ENCODE measurements around the gene CEMIP.
"Not testable (repeated sequence)": the region's sequence is repeated elsewhere in the genome, so short reads cannot be mapped to it uniquely, and the experiment has no call there.

Gene CEMIP

GRCh38 chr15:80761754-80762153 lies 17.4 kb upstream of the CEMIP start:
- DNase-seq (ENCODE audit: low read depth), result no peak

- DNase-seq (ENCODE audit: low read depth), result not testable (repeated sequence)
These were observed 15.9 kb upstream of the CEMIP start for GRCh38 chr15:80763235-80763634.

- DNase-seq (ENCODE audit: low read depth), result no peak
These were observed 14.6 kb upstream of the CEMIP start for GRCh38 chr15:80764535-80764934.

- DNase-seq (ENCODE audit: low read depth), result no peak
These were observed 12.9 kb upstream of the CEMIP start for GRCh38 chr15:80766275-80766674.

GRCh38 chr15:80768158-80768557 lies 11.0 kb upstream of the CEMIP start:
- no peak for DNase-seq (ENCODE audit: low read depth)

DNA sequence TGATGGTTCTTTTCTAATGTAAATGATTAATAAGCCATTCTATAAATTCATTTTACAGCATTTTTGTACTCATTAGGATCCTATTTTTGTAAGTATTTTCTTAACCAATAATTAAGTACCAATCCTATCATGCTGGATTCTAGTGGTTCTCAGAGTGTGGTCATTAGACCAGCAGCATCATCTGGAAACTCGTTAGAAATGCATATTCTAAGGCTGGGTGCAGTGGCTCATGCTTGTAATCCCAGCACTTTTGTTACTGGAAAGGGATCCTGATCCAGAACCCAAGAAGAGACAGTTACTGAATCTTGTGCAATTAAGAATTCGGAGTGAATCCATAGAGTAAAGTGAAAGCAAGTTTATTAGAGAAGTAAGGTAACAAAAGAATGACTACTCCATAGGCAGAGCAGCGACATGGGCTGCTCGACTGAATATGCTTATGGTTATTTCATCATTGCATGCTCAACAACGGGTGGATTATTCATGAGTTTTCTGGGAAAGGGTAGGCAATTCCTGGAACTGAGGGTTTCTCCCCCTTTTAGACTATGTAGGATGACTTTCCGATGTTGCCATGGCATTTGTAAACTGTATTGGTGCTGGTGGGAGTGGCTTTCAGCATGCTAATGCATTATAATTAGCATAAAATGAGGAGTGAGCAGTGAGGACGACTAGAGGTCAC lies 9.9 kb upstream of the CEMIP start:
- no peak for DNase-seq (ENCODE audit: low read depth)

- no peak for DNase-seq (ENCODE audit: low read depth)
These were observed 9.1 kb upstream of the CEMIP start for GRCh38 chr15:80769829-80770705.

- DNase-seq (ENCODE audit: low read depth), result no peak
These were observed 6.0 kb upstream of the CEMIP start for GRCh38 chr15:80773122-80773551.

- no peak for DNase-seq (ENCODE audit: low read depth)
These were observed 5.3 kb upstream of the CEMIP start for GRCh38 chr15:80773792-80774352.

GRCh38 chr15:80774486-80774885 lies 4.7 kb upstream of the CEMIP start:
- no peak for DNase-seq (ENCODE audit: low read depth)

- DNase-seq (ENCODE audit: low read depth), result no peak
These were observed 3.8 kb upstream of the CEMIP start for GRCh38 chr15:80775338-80775737.

DNA sequence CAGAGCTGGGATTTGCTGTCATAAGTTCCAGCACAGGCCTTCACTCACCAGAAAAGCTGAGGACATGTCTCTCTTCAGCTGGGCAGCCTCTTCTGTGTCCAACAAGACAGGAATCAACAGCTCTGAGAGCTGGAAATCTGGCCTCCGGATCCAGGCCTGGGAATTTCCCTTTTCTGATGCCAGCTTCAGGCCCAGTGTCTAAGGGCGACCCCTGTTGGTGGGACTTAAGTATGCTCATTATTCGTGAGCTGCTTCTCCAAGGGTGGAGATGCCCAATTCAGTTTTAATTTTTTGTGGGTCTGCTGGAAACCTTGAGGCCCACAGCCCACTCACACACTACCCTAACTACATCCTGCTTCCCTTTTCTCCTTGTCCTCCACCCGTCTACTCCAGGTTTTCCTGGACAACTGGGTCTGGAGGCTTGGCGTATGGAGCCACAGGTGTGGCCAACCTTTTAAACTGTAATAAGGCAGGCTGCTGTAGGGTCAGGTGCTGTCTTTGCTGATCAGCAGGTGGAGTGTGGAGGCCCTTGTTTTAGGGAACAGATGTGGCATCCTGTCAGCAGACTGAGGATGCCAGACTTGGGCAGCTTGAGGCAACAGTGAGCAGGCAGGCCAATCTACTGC lies 2.6 kb upstream of the CEMIP start:
- no peak for DNase-seq (ENCODE audit: low read depth)

DNA sequence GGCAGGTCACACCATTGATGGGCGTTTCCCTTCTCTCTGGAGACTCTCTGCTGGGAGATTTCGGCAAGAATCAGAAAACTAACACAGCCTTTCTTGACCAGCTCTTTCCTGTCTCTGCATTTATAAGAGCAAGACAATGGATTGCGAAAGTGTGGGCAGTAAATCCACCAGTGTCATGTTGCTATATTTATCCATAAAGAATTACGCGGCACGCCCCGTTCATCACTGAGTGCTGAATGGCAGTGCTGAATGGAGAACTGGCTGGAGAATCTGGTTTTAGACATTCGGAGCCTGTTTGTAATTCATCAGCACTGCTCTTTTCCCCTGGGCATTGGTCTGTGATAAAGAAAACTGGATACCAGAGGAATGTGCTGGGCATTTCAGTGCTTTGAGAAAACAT lies 2.0 kb upstream of the CEMIP start:
- DNase-seq (ENCODE audit: low read depth), result peak; percentile 91

GRCh38 chr15:80777826-80778620 lies 1.1 kb upstream of the CEMIP start:
- no peak for DNase-seq (ENCODE audit: low read depth)

GRCh38 chr15:80778621-80778963 lies 578 bp upstream of the CEMIP start:
- DNase-seq (ENCODE audit: low read depth), result no peak

- DNase-seq (ENCODE audit: low read depth), result no peak
These were observed 667 bp downstream of the CEMIP start for GRCh38 chr15:80779658-80780415.

DNA sequence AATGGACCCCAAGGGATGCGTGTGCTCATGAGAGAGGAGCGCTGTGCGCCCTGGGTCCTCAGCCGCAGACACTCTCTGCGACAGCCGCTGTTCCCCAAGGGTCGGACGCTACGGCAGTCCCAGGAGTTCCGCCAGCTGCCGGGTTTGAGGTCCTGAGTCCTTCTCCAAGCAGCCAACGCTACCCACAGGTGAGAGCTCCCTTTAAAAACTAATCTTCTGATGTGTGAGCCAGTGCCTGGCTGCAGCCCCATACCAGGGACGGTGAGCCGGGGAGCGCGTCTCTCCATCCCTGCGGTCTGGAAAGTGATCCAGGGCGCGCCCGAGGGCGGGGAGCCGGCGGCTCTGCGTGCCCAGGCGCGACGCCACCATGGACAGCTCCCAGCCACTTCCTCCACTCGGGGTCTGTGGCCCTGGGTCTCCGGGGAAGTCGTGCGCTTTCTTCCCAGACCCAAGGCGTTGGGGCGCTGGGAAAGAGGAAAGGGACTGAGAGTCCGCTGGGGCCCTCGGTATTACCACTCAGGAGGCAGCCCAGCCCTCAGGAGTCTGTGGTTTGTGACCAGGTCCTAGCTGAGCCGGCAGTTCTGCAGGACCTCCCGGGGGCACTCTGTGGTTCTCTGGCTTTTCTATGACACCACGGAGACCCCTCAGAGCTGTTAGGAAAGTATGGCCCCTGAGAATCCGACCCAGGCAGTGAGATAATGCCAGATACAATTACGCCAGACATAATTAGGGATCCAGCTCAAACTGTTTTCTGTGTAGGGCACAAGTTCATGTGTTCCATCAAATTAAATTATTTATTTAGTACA lies 1.4 kb downstream of the CEMIP start:
- no peak for DNase-seq (ENCODE audit: low read depth)

- no peak for DNase-seq (ENCODE audit: low read depth)
These were observed 4.1 kb downstream of the CEMIP start for GRCh38 chr15:80783260-80783659.

DNA sequence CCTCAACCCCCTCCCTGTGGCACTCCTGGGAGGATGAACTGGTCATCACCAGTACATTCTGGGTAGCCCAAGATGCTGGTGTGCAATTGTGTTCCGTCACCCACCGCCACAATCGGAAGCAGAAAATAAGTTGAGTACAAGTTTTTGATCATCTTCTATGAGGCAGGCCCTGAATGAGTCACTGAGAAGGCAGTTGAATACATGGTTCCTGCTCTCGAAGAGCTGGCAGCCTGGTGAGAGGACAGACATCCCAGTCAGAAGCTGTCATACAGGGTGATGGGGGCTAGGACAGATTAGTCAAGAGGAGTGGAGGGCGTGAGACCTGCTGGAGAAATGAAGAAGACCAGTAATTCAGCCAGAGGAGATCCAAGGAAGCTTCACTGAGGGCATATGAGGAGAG lies 6.2 kb downstream of the CEMIP start:
- no peak for DNase-seq (ENCODE audit: low read depth)

- DNase-seq (ENCODE audit: low read depth), result no peak
These were observed 6.7 kb downstream of the CEMIP start for GRCh38 chr15:80785811-80786354.
